DOHH2 (cell line): ENCODE measurements around the gene KIAA1549.

Experiments
- H3F3A ChIP-seq: fragments of 200-600 bp; sonication (generic), shearing (Covaris generic); 2 replicates; pipeline ENCODE4 v1.6.0; 2016; ENCODE audit warnings: antibody characterized with exemption, mild to moderate bottlenecking; ENCODE audit not compliant: control insufficient read depth, insufficient read depth
- H3K27ac ChIP-seq: fragments of 200-600 bp; sonication (generic); 2 replicates; pipeline ENCODE4 v1.5.1; 2014; ENCODE audit warnings: low read depth, mild to moderate bottlenecking, low read length, moderate library complexity
- H3K27me3 ChIP-seq: fragments of 200-600 bp; sonication (generic); 2 replicates; pipeline ENCODE4 v1.6.1; 2014; ENCODE audit warnings: mild to moderate bottlenecking, low read length, mixed read lengths; ENCODE audit not compliant: control insufficient read depth
- H3K36me3 ChIP-seq: fragments of 200-600 bp; sonication (generic); 2 replicates; pipeline ENCODE4 v1.6.1; 2014; ENCODE audit warnings: mild to moderate bottlenecking, low read length, moderate library complexity, mixed read lengths; ENCODE audit not compliant: control insufficient read depth
- H3K4me1 ChIP-seq: fragments of 200-600 bp; sonication (generic); 2 replicates; pipeline ENCODE4 v1.6.1; 2014; ENCODE audit warnings: mild to moderate bottlenecking, low read length, mixed read lengths; ENCODE audit not compliant: control insufficient read depth
- H3K4me2 ChIP-seq: fragments of 200-600 bp; sonication (generic); 2 replicates; pipeline ENCODE4 v1.6.0; 2014; ENCODE audit warnings: mild to moderate bottlenecking, low read length, moderate library complexity
- H3K4me3 ChIP-seq: fragments of 200-600 bp; sonication (generic); 2 replicates; pipeline ENCODE4 v1.5.1; 2014; ENCODE audit warnings: mild to moderate bottlenecking, low read length, mixed read lengths
- H3K79me2 ChIP-seq: fragments of 200-600 bp; sonication (generic); 2 replicates; pipeline ENCODE4 v1.6.1; 2014; ENCODE audit warnings: mild to moderate bottlenecking, low read length, mixed read lengths; ENCODE audit not compliant: control insufficient read depth
- H3K9me2 ChIP-seq: fragments of 200-600 bp; sonication (generic); replicated peaks from 2 replicates; pipeline ENCODE4 v1.6.1; 2014; ENCODE audit warnings: mild to moderate bottlenecking, low read length, mixed read lengths; ENCODE audit not compliant: control insufficient read depth
- H3K9me3 ChIP-seq: fragments of 200-600 bp; sonication (generic); 2 replicates; pipeline ENCODE4 v1.6.1; 2014; ENCODE audit warnings: antibody characterized with exemption, low read length, mixed read lengths; ENCODE audit not compliant: control insufficient read depth, insufficient read depth
- H4K20me1 ChIP-seq: fragments of 200-600 bp; sonication (generic); 2 replicates; pipeline ENCODE4 v1.6.0; 2014; ENCODE audit warnings: low read depth, mild to moderate bottlenecking, antibody characterized with exemption, low read length, moderate library complexity; ENCODE audit not compliant: control insufficient read depth, insufficient read depth
- EZH2phosphoT487 ChIP-seq: fragments of 200-600 bp; sonication (generic); IDR thresholded peaks from 2 replicates; pipeline ENCODE4 v1.6.1; 2017; ENCODE audit warnings: borderline replicate concordance, mild to moderate bottlenecking, antibody characterized with exemption, low read length, moderate library complexity, mixed read lengths
- TF ChIP-seq, protein P1 (sequence below): fragments of 200-600 bp; sonication (generic); IDR thresholded peaks from one replicate; pipeline ENCODE4 v1.5.1; 2014; ENCODE audit warnings: antibody characterized with exemption, mild to moderate bottlenecking, low read depth, low read length; ENCODE audit not compliant: poor library complexity, severe bottlenecking

The KIAA1549 gene

DNA sequence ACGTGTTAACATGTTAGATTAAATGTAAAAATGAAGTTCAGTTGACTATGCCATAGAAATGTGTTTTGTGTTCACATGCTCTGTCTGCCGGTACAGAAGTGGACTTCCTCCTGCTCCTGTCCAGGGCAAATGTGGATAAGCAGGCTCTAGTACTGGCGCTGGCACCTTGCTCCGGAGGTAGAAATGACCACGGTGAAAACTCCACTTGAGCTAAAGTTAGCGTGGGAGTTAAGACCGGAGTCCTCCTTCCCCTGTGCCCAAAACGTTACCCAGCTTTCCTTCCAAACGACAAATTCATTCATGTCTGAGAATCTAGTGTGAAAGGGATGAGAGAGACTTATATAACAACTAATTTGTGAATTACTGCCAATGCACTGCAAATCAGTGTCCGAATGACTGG, 148.2 kb downstream of the KIAA1549 start:
- Histone ChIP-seq H3K4me2 (no peak overlapping the region), H3K4me1 (no peaks in the 10 kb centered on the region), H3K27me3 (no peaks in the 10 kb centered on the region), H3F3A (no peaks in the 10 kb centered on the region), H3K27ac (no peak overlapping the region), H3K9me3 (no peaks in the 10 kb centered on the region), H3K4me3 (no peak overlapping the region), H4K20me1 (no peaks in the 10 kb centered on the region), H3K79me2 (no peaks in the 10 kb centered on the region), H3K9me2 (no peaks in the 10 kb centered on the region), H3K36me3 (no peaks in the 10 kb centered on the region)
- no peak for TF ChIP-seq EZH2phosphoT487
- TF ChIP-seq, protein P1, sequence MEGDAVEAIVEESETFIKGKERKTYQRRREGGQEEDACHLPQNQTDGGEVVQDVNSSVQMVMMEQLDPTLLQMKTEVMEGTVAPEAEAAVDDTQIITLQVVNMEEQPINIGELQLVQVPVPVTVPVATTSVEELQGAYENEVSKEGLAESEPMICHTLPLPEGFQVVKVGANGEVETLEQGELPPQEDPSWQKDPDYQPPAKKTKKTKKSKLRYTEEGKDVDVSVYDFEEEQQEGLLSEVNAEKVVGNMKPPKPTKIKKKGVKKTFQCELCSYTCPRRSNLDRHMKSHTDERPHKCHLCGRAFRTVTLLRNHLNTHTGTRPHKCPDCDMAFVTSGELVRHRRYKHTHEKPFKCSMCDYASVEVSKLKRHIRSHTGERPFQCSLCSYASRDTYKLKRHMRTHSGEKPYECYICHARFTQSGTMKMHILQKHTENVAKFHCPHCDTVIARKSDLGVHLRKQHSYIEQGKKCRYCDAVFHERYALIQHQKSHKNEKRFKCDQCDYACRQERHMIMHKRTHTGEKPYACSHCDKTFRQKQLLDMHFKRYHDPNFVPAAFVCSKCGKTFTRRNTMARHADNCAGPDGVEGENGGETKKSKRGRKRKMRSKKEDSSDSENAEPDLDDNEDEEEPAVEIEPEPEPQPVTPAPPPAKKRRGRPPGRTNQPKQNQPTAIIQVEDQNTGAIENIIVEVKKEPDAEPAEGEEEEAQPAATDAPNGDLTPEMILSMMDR = no peak

DNA sequence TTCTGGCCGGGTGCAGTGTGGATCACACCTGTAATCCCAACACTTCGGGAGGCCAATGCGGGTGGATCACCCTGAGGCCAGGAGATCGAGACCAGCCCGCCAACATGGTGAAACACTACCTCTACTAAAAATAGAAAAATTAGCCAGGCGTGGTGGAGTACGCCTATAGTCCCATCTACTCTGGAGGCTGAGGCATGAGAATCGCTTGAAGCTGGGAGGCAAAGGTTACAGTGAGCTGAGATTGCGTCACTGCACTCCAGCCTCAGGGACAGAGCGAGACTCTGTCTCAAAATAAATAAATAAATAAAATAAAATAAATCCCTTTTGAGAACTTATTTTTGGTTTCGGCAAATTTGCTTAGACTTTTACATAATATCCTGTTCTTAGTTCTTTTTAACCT, 151.9 kb downstream of the KIAA1549 start:
- TF ChIP-seq EZH2phosphoT487 = no peak
- TF ChIP-seq, protein P1 = no peak
- no peaks in the 10 kb centered on the region for H3K4me1 ChIP-seq
- no peaks in the 10 kb centered on the region for H3F3A ChIP-seq
- H3K36me3 ChIP-seq = no peaks in the 10 kb centered on the region
- H3K9me2 ChIP-seq = no peaks in the 10 kb centered on the region
- no peaks in the 10 kb centered on the region for H3K9me3 ChIP-seq
- no peaks in the 10 kb centered on the region for H3K27me3 ChIP-seq
- no peak overlapping the region for H3K27ac ChIP-seq
- H3K4me2 ChIP-seq = no peak overlapping the region
- H3K79me2 ChIP-seq = no peaks in the 10 kb centered on the region
- H3K4me3 ChIP-seq = no peak overlapping the region
- no peaks in the 10 kb centered on the region for H4K20me1 ChIP-seq

DNA sequence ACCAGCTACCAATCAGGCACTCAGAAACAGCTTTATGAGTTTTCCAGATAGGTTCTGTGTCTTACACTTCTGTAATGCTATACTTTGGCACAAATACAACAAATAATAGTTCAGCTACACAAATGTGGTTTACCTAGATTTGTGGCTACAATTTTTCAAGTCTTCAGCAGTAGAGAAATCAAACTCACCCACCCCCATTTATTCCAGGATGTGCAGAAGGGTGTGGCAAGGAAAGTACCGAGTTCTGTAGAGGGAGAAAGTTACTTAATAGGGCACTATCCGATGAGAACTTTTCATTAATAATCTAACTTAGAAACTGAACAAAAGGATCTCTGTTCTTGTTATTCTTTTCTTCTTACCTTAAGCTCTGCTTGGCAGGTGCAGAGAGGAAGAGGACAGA, 152.9 kb downstream of the KIAA1549 start:
- no peak for TF ChIP-seq EZH2phosphoT487
- TF ChIP-seq, protein P1 = no peak
- H3K27me3 ChIP-seq = no peaks in the 10 kb centered on the region
- H3K9me2 ChIP-seq = no peaks in the 10 kb centered on the region
- H3K4me2 ChIP-seq = no peak overlapping the region
- no peaks in the 10 kb centered on the region for H3K4me1 ChIP-seq
- H3K9me3 ChIP-seq = no peaks in the 10 kb centered on the region
- no peak overlapping the region for H3K27ac ChIP-seq
- no peaks in the 10 kb centered on the region for H4K20me1 ChIP-seq
- no peak overlapping the region for H3K4me3 ChIP-seq
- no peaks in the 10 kb centered on the region for H3K79me2 ChIP-seq
- no peaks in the 10 kb centered on the region for H3F3A ChIP-seq
- no peaks in the 10 kb centered on the region for H3K36me3 ChIP-seq
